Smooth muscle cell (in vitro differentiated cells): ENCODE data around the gene HSPB6. TPM values are rescaled to one million over a fixed set of nuclear protein-coding genes. Genes with fewer than 3 reads are reported as not detected.

Experiments used
- DNase-seq: peaks from one replicate; lab custom pipeline; 2025; ENCODE audit not compliant: unreplicated experiment; lab: John Stamatoyannopoulos, UW
- H2AFZ ChIP-seq: fragments of 200-600 bp; sonication (generic); 2 replicates; pipeline ENCODE4 v1.6.0; 2016; ENCODE audit warnings: antibody characterized with exemption, low read depth, mild to moderate bottlenecking
- H3F3A ChIP-seq: fragments of 200-600 bp; sonication (generic); 2 replicates; pipeline ENCODE4 v1.6.0; 2017; ENCODE audit warnings: antibody characterized with exemption, low read depth
- H3K27ac ChIP-seq: fragments of 200-600 bp; sonication (generic); 2 replicates; pipeline ENCODE4 v1.5.1; 2016; ENCODE audit warnings: low read depth, mild to moderate bottlenecking
- H3K27me3 ChIP-seq: fragments of 200-600 bp; sonication (generic); 2 replicates; pipeline ENCODE4 v1.6.1; 2016; ENCODE audit warnings: low read depth, mild to moderate bottlenecking
- H3K36me3 ChIP-seq: fragments of 200-600 bp; sonication (generic); 2 replicates; pipeline ENCODE4 v1.5.1; 2016; ENCODE audit warnings: low read depth
- H3K4me1 ChIP-seq: fragments of 200-600 bp; sonication (generic); 2 replicates; pipeline ENCODE4 v1.5.1; 2016; ENCODE audit warnings: low read depth
- H3K4me2 ChIP-seq: fragments of 200-600 bp; sonication (generic); 2 replicates; pipeline ENCODE4 v1.6.0; 2016; ENCODE audit warnings: mild to moderate bottlenecking
- H3K4me3 ChIP-seq: fragments of 200-600 bp; sonication (generic); 2 replicates; pipeline ENCODE4 v1.5.1; 2016; ENCODE audit warnings: mild to moderate bottlenecking
- H3K79me2 ChIP-seq: fragments of 200-600 bp; sonication (generic); 2 replicates; pipeline ENCODE4 v1.6.0; 2016; ENCODE audit warnings: low read depth, mild to moderate bottlenecking
- H3K9ac ChIP-seq: fragments of 200-600 bp; sonication (generic); 2 replicates; pipeline ENCODE4 v1.6.0; 2016; ENCODE audit warnings: low read depth
- H3K9me3 ChIP-seq: fragments of 200-600 bp; sonication (generic); replicated peaks from 2 replicates; pipeline ENCODE4 v1.5.1; 2016; ENCODE audit warnings: low read depth
- H4K20me1 ChIP-seq: fragments of 200-600 bp; sonication (generic); 2 replicates; pipeline ENCODE4 v1.6.0; 2016; ENCODE audit warnings: low read depth
- WGBS: methylation state at CpG from one replicate; pipeline ENCODE4 v1.1.7; 2016; ENCODE audit warnings: low lambda C conversion rate; 5-methylcytosine and 5-hydroxymethylcytosine counted together
- polyA plus RNA-seq: library from polyadenylated mRNA; unstranded; fragments of >200 nt; fragmentation: Nextera tagmentation; extraction: Ambion mirVana; gene quantifications from 2 replicates; pipeline ENCODE4 v1.2.1, GENCODE V29; 2016
- total RNA-seq: library from RNA; depleted of rRNA; stranded (reverse); fragments of >200 nt; gene quantifications from 2 replicates; pipeline ENCODE4 v1.2.3, GENCODE V29; 2014
- TF ChIP-seq, protein P1 (sequence below): fragments of 200-600 bp; sonication (generic); IDR thresholded peaks from 2 replicates; pipeline ENCODE4 v1.5.1; 2017; ENCODE audit warnings: borderline replicate concordance, mild to moderate bottlenecking, antibody characterized with exemption; ENCODE audit not compliant: insufficient read depth, poor library complexity, severe bottlenecking

HSPB6 gene
- total and polyA plus RNA-seq, 2 experiments from 2014 or later: 19.1 to 254 TPM

DNA sequence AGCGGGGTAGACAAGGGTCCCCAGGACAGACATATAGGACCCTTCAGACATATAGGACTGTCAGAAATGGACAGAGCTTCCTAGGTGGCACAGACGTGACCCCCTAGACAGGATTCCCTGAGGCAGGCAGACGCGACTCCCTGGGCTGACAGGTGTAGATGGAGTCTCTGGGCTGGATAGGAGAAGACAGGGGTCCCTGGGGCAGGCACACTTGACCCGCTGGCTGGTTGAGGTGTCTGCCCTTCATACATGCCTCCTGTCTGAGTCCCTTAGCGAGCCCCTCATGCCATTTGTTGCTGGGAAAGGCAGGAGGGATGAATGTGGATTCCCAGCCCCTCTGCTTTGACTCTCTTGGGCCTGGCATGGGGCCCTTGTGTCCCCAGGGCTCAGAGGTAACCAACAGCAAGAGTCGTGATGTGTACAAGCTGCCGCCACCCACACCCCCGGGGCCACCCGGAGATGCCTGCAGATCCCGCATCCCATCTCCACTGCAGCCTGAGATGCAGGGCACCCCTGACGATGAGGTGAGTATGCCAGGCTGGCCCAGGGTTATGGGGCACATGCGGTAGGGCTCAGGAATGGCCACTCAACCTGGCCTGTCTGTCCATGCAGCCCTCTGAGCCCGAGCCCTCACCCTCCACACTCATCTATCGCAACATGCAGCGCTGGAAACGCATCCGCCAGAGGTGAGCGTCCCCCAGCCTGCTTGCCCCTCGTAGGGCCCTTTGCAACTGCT, 3.0 kb downstream of the HSPB6 start:
- no peak for DNase-seq
- no peak overlapping the region for H3K4me3 ChIP-seq
- H3K9ac ChIP-seq: no peak overlapping the region
- H3K27ac ChIP-seq: no peak overlapping the region
- H3K4me2 ChIP-seq: no peak overlapping the region
- no peak overlapping the region for H2AFZ ChIP-seq
- peaks cover 12% of the 10 kb centered on the region for H4K20me1 ChIP-seq
- no peaks in the 10 kb centered on the region for H3K27me3 ChIP-seq
- TF ChIP-seq, protein P1, sequence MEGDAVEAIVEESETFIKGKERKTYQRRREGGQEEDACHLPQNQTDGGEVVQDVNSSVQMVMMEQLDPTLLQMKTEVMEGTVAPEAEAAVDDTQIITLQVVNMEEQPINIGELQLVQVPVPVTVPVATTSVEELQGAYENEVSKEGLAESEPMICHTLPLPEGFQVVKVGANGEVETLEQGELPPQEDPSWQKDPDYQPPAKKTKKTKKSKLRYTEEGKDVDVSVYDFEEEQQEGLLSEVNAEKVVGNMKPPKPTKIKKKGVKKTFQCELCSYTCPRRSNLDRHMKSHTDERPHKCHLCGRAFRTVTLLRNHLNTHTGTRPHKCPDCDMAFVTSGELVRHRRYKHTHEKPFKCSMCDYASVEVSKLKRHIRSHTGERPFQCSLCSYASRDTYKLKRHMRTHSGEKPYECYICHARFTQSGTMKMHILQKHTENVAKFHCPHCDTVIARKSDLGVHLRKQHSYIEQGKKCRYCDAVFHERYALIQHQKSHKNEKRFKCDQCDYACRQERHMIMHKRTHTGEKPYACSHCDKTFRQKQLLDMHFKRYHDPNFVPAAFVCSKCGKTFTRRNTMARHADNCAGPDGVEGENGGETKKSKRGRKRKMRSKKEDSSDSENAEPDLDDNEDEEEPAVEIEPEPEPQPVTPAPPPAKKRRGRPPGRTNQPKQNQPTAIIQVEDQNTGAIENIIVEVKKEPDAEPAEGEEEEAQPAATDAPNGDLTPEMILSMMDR: no peak
- peaks cover 27% of the 10 kb centered on the region for H3F3A ChIP-seq
- H3K4me1 ChIP-seq: peaks cover 26% of the 10 kb centered on the region
- no peaks in the 10 kb centered on the region for H3K9me3 ChIP-seq
- no peaks in the 10 kb centered on the region for H3K36me3 ChIP-seq
- peaks cover 25% of the 10 kb centered on the region for H3K79me2 ChIP-seq
- WGBS: 90% methylated on average over 20 of the region's 20 CpGs

DNA sequence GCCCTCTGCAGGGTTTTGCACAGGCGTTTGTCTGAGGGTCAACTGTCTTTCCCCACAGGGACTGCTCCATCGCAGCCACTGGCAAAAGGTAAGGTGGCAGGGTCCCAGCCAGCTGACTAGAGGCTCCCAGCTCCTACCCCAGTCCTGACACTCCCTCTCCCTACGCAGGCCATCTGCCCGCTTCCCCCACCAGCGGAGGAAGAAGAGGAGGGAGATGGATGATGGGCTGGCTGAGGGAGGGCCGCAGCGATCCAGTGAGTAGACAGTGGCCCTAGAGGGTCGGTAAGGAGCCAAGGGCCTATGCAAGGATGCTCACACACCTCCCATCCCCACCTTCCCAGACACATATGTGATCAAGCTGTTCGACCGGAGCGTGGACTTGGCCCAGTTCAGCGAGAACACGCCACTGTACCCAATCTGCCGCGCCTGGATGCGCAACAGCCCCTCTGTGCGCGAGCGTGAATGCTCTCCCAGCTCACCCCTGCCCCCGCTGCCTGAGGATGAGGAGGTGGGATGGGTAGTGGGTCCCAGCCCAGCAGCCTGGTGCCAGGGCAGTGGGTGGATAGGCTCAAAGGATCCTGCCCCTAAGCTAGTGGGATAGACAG, 4.0 kb downstream of the HSPB6 start:
- Histone ChIP-seq H3K4me3 (no peak overlapping the region), H3K4me2 (no peak overlapping the region), H3K27ac (no peak overlapping the region), H3K27me3 (no peaks in the 10 kb centered on the region), H3F3A (peaks cover 27% of the 10 kb centered on the region), H3K9ac (no peak overlapping the region), H4K20me1 (peaks cover 11% of the 10 kb centered on the region), H3K9me3 (no peaks in the 10 kb centered on the region), H3K79me2 (peaks cover 24% of the 10 kb centered on the region), H2AFZ (no peak overlapping the region), H3K36me3 (no peaks in the 10 kb centered on the region), H3K4me1 (peaks cover 23% of the 10 kb centered on the region)
- TF ChIP-seq, protein P1: no peak
- no peak for DNase-seq
- WGBS: 95% methylated on average over 20 of the region's 20 CpGs

DNA sequence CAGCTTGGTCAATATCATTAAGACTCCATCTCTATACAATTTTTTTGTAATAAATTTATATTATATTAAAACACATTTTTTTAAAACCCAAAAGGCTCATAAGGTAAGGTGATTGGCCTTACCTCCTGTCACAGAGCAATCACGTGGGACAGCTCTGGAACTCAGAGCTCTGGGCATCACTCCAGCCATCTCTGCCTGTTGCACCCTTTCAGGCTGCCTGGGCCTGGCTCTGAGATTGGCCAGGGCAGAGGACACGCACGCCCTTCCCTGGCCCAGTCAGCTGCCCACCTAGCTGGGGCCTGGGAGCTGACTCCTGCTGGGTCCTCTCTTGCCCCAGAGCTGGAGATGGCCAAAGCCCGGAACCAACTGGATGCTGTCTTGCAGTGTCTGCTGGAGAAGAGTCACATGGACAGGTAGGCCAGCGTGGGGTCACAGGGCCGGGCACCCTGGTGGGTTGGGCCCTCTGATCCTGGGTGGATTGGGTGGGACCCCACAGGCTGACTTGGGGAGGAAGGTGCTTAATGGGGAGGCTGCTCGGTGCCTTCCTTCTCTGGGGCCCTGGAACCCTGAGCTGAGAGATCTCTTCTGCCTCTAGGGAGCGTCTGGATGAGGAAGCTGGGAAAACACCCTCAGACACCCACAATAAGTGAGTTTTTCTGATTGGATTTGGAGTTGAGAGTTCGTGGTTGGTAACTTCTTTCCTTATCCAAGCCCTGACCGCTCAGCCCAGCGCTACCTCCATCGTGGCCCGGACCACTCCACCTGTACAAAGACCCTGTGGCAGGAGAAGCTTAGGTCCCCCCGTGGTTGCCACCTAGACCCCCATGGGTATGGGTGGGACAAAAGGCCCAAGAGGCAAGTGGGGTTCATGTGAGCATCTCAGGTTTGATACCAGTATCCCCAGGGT, 4.7 kb downstream of the HSPB6 start:
- no peak overlapping the region for H3K4me2 ChIP-seq
- H3K27ac ChIP-seq: no peak overlapping the region
- H3K27me3 ChIP-seq: no peaks in the 10 kb centered on the region
- no peaks in the 10 kb centered on the region for H3K9me3 ChIP-seq
- H3K9ac ChIP-seq: no peak overlapping the region
- peaks cover 22% of the 10 kb centered on the region for H3K4me1 ChIP-seq
- H4K20me1 ChIP-seq: peaks cover 11% of the 10 kb centered on the region
- peaks cover 26% of the 10 kb centered on the region for H3F3A ChIP-seq
- TF ChIP-seq, protein P1: no peak
- DNase-seq: no peak
- H3K79me2 ChIP-seq: peaks cover 31% of the 10 kb centered on the region
- no peaks in the 10 kb centered on the region for H3K36me3 ChIP-seq
- no peak overlapping the region for H3K4me3 ChIP-seq
- no peak overlapping the region for H2AFZ ChIP-seq
- 96% methylated on average over 14 of the region's 14 CpGs for WGBS
